GM12875 (cell line): Measurements from ENCODE around the gene ADAMTS12.

Source experiments
- H3K4me3 ChIP-seq: one replicate; pipeline ENCODE4 v1.5.1; 2011; ENCODE audit warnings: low read depth, low read length, control low read depth
- TF ChIP-seq, protein P1 (sequence below): IDR thresholded peaks from 2 replicates; pipeline ENCODE4 v1.5.1; 2011; ENCODE audit warnings: low read depth, mild to moderate bottlenecking, control low read depth, inconsistent platforms, low read length, moderate library complexity, borderline replicate concordance; ENCODE audit not compliant: insufficient read depth

ADAMTS12 gene

DNA sequence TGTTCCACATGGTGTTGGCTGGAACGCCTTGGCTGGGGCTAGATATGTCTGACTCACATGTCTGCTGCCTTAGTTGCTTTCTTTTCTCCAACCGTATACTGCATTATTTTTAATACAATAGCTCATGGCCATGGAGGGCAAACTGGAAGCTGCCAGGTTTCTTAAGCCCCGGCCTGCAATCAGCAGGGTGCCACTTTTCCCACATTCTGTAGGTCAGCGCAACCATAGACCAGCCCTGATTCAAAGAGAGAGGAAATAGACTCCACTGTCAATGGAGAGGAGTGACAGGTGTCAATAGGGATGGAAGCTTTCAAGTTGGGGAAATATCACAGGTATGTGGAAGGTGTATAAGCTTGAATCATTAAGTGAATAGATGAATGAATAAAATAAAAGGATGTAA is 390.5 kb downstream of the ADAMTS12 start:
- TF ChIP-seq, protein P1, sequence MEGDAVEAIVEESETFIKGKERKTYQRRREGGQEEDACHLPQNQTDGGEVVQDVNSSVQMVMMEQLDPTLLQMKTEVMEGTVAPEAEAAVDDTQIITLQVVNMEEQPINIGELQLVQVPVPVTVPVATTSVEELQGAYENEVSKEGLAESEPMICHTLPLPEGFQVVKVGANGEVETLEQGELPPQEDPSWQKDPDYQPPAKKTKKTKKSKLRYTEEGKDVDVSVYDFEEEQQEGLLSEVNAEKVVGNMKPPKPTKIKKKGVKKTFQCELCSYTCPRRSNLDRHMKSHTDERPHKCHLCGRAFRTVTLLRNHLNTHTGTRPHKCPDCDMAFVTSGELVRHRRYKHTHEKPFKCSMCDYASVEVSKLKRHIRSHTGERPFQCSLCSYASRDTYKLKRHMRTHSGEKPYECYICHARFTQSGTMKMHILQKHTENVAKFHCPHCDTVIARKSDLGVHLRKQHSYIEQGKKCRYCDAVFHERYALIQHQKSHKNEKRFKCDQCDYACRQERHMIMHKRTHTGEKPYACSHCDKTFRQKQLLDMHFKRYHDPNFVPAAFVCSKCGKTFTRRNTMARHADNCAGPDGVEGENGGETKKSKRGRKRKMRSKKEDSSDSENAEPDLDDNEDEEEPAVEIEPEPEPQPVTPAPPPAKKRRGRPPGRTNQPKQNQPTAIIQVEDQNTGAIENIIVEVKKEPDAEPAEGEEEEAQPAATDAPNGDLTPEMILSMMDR, result no peak
- no peak overlapping the region for H3K4me3 ChIP-seq

GRCh38 chr5:33494466-33494865 is 397.3 kb downstream of the ADAMTS12 start:
- TF ChIP-seq, protein P1, result no peak
- H3K4me3 ChIP-seq, result no peak overlapping the region

DNA sequence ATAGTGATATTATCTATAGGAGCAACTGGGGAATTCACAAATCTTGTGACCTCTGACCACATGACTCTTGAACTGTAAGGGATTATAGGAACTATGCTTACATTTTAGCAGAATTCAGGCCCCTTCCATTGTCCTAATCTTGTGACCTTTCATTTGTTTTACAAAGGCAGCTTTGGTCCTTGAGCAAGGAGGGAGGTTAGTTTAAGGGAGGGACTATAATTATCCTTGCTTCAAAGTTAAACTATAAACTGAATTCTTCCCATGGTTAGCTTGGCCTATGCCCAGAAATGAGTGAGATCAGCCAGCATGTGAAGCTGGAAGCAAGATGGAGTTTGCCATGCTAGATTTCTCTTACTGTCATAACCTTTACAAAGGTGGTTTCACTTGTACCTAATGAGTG is 399.8 kb downstream of the ADAMTS12 start:
- TF ChIP-seq, protein P1, result no peak
- H3K4me3 ChIP-seq, result no peak overlapping the region

DNA sequence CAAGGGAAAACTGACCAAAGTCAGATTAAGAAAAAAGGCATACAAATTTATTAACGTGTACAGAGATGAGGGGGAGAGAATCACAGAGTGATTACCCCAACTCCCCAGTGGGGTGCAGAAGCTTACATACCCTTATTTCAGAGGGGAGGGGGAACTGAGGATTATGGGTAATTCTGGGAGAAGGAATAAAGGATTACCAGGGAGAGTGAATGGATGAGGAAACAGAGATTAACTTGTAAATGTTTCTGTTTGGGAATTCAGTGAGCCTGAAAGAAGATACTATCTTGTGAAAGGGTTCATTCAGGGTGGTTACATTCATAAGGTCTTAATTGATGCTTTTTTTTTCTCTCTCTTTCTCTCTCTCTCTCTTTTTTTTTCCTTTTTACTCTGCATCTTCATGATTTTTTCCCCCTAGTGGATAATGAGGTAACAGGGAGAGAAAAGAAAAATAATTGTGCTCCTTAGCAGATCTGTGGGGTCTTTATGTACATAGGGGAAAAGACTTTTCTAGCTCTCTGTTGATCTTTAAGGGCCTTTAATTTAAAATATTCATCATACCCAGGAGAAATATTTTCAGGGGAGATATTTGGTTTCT is 401.6 kb downstream of the ADAMTS12 start:
- H3K4me3 ChIP-seq, result no peak overlapping the region
- TF ChIP-seq, protein P1, result no peak

- TF ChIP-seq, protein P1, result no peak
- H3K4me3 ChIP-seq, result no peak overlapping the region
Measured at GRCh38 chr5:33489481-33490067, 402.2 kb downstream of the ADAMTS12 start.

- H3K4me3 ChIP-seq, result no peak overlapping the region
- TF ChIP-seq, protein P1, result no peak
Measured at GRCh38 chr5:33488558-33489355, 403.0 kb downstream of the ADAMTS12 start.
